GM19328 (cell line): ENCODE results near the gene CTNNA1.

ENCODE experiments used
- ATAC-seq: cut with Tn5 transposase; IDR thresholded peaks from one replicate; pipeline ENCODE4 v1.9.1; 2021; ENCODE audit warnings: mild to moderate bottlenecking, moderate library complexity; ENCODE audit not compliant: unreplicated experiment

CTNNA1 gene

DNA sequence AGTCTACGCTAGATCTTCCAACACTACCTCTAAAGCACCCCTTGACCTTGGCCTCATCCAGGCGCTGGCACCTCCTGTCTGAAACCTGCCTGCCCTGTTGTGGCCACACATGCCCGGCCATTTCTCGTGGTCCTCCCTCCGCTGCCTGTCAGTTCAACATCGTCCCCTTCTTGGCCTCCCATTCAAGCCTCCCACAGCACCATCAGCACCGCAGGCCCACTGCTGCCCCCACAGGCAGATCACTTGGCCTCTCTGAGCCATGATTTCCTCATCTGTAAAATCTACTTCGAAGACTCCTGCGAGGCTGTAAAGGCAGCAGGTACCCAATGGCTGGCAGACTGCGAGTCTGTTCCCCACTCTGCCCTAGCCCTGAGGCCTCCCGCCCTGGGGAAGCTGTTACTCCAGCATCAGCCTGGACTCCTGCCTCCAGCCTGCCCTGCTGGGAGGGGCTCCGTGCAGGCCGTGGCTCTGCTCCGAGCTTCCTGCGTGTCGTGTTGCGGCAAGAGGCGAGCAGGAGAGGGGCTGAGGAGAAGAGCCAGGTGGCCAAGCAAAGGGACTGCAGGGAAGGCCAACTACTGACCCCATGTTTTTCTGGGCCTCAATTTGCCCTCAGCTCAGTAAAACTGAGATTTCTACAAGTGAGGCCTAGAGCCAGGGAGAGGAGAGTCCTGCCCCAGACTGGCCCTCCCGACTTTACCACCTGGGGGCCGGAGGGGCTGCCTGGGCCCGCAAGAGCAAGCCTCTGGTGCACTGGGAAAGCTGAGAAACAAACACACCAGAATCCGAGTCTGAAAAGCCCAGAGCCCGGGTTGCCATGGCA is 192.4 kb downstream of the CTNNA1 start:
- ATAC-seq, result no peak

DNA sequence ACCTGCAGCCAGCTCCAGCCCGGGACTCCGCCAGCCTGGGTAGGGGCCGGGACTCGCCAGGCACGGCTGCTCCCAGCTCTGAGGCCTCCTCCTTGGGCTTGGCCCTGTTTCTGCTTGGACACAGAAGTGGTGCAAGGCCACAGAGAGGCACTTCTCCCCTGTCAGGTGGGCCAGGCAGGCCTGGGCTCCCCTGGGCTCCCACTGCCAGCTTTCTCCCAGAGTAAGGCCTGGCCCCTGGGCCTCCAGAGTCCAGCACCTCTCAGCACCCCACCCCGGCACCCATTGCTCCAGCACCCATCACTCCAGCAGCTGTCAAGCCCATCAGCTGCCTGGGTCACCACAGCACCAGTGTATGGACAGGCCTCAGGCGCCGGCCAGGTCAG is 193.0 kb downstream of the CTNNA1 start:
- no peak for ATAC-seq

DNA sequence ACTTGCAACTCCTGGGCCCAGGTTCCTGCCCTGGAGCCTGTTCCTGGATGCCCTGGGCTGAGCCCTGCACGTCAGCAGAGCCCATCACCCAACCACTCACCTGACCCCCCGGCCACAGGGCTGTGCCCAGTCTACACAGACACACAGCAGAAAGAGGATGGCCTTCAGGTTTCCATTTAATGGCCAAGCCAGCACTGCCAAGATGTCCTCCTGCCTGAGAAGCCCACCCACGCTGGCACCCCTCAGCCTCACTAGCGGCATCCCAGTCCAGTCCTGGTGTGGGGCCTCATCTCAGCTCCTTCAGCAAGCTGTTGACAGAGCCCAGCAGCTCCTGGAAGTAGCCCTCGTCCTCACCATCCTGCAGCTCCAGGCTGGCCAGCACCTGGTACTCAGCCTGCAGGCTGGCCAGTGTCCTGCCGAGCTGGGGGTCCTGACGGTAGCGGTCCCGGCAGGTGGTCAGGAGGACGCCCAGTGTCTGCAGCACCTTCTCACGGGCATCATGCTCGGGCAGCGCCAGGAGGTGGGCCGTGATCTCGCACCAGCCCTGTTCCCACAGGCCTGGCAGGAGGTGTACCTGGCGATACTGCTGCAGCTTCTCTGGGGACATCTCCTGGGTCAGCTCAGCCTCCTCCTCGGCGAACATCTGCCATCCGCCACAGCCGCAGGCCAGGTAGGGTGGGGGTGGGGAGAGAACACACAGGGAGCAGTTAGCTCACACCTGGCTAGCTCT is 193.8 kb downstream of the CTNNA1 start:
- no peak for ATAC-seq

DNA sequence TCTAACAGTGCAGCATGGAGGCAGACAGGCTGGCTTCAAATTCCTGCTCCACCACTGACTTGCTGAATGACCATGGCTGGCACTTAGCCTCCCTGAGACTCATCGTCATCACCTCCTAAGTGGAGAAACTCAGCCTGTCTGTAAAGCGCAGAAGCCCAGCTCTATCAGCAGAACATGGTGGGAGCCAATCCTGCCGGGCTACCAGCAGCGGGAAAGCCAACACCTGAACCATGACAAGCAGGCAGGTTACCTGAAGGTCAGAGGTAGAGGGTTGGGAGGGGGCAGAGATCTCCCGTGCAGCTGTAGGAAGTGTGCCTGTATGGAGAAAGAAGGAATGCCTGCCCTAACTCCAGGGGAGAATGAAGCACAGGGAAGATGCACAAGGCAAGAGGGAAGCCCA is 194.6 kb downstream of the CTNNA1 start:
- ATAC-seq, result no peak

DNA sequence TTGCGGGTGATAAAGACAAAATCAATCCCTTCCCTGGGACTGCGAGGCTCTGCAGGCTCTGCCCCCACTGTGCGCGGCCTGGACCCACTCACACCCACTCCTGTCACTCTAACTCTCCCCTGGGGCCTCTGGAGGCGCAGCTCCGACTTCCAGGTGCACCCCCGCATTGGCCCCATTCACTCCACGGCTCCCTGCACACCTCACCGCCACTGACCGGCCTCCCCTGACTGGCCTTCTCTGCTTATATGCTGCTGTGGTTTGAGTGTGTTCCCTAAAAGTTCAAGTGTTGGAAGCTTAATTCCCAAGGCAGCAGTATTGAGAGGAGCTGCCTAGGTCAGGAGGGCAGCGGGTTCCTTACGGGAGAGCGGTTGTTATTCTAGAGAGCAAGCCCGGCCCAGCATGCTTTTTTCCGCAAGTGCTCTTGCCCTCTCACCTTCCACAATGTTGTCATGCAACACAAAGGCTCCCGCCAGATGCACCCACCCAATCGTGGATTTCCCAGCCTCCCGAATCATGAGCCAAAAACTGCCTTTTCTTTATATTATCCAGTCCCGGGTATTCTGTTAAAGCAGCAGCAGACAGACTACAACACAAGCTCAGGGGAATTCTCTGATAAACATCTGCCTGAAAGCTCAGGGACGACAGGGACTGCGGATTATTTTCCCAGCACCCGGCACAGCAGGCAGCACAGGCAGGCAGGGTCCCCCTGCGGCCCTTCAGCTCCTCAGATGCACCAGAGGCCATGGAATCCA is 195.4 kb downstream of the CTNNA1 start:
- ATAC-seq, result no peak

DNA sequence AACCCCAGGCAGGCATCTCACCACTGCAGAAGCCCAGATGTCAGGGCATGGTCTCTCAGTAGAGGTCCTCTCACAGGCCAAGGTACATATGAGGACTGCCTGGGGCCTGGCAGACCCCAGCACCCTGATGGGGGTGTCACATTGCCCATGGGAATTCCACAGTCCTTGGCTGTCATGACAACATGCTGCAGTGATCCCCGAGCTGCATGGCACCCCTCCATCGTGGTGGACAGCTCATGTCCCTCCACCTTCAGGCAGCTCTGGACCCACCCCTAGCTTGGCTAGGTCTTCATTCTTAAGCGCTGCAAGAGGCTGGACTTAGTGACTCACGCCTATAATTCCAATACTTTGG is 196.0 kb downstream of the CTNNA1 start:
- ATAC-seq, result no peak

DNA sequence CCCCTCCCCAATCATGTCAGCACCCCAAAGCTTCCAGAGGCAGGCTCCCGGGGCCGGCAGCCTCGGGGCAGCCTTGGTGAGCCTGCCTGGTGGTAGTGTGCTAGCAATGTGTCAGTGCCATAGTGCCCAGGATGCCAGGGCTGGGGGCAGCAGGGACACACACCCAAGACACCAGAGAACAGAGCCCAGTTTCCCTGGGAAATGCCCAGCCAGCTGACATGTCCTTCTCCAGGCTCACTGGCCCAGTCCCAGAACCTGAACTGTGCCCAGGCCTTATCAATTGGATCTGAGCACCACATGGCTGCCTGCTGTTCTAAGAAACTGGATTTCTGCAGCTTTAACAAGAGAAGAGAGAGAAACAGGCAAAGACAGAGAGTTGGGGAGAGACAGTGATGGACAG is 196.8 kb downstream of the CTNNA1 start:
- ATAC-seq, result no peak

DNA sequence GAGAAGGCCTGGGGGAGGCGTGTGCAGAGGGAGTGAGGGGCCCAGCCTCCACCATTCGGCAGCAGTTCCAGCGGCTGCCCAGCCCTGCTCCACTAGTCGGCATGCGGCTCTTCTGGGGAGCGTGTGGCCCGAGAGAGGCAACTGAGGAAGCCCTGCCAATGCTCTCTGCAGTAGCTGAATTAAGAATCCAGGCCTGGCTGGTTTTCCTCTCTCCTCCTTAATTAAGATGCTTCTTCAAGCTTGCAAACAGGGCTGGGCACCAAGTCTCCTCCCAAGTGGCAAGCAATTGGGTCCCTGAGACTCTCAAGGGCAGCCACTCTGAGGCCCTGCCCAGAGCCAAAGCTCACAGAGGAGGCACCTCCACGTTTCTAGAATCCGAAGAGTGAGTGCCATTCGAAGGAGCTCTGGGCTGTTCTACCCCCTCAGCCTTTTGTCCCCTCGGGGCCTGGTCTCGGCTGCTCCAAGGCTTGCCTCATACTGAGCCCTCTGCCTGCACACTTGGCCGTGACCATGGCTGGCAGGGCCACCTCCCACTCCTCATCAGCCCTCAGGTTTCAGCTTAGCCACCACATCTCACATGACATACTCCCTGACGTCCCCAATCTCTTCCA is 197.3 kb downstream of the CTNNA1 start:
- ATAC-seq, result no peak

DNA sequence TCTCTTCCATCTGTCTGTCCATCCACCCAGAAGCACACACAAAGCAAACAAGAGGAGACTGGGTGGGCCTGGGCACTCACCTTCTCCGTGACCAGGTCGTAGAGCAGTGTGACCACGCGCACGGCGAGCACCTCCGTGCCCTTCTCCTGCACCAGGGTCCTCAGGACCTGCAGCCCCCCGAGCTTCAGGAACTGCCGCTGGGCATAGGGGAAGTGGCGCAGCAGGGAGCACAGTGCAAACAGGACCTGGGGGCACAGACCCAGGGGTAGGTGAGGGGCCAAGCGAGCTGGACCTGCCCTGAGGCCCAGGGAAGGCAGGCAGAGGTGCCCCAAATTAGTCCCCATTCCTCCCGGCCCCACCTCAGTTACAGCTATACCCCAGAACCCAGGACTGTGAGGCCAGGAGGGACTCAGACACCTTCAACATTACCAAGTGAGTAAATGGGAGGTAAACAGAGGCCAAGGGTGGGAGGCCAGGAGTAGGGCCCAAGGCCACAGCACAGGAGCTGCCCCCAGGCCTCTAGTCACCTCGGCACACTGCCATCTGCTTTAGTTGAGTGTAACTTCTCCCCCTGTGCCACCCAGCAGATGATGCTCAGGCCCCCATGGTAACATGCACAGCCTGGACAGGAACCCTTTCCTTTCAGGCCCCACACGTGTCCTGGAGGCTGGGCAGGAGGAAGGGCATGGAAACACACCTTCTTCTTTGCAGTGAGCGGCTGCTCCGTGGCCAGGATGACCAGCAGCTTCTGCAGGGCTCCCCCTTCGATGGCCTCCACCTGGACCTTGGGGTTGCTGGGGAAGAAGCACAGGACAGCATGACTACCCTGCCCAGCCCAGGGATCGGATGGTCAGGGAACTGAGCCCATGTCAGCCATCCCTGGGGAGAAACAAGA is 198.1 kb downstream of the CTNNA1 start:
- no peak for ATAC-seq

DNA sequence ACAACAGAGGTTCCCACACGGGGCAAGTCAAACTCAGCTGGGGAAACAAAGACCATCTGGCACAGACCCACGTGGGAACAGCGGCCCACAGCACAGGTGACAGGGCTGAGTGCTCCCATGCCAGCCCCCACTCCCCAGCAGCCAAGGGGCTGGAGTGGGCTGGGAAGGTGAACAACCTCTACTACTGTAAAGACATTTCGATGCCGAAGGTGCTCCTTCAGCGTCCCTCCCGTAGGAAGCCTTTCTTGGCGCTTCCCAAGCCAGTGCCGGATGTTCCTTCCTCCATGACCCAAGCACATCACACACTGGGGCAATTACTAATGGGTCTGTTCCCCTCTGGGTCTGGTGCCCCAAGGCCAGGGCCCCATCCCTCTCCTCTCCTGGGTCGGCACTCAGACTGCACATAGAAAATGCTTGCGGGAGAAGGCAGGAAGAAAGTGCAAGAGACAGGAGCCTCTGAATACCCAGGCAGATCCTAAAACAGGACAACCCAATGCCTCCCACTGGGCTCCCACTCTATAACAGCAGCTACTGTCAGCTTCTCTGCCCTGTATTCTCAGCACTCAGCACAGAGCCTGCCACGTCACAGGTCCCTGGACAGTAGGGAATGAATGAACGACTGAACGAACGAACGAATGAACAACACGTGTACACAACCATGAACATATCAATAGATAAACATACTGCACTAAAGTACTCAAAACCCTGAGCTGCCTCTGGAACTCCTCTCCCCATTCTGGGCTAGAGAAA is 198.9 kb downstream of the CTNNA1 start:
- ATAC-seq, result no peak

DNA sequence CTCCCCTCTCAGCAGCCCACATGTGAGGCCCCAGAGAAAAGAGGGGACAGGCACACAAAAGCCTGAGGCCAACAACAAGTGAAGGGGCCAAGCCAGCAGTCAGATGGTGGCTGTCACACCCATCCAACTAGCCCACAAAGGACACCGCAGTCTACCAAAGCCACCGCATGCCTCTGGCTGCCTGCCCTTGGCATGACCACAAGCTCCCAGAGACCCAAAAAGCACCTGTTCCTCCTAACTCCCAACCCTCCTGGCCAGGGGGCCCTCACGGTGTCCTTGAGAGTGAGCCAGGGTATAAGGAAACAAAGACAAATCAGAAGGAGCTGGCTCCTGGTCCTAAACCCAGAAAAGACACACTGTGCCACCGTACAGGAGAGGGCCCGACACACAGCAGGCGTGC is 199.7 kb downstream of the CTNNA1 start:
- no peak for ATAC-seq

DNA sequence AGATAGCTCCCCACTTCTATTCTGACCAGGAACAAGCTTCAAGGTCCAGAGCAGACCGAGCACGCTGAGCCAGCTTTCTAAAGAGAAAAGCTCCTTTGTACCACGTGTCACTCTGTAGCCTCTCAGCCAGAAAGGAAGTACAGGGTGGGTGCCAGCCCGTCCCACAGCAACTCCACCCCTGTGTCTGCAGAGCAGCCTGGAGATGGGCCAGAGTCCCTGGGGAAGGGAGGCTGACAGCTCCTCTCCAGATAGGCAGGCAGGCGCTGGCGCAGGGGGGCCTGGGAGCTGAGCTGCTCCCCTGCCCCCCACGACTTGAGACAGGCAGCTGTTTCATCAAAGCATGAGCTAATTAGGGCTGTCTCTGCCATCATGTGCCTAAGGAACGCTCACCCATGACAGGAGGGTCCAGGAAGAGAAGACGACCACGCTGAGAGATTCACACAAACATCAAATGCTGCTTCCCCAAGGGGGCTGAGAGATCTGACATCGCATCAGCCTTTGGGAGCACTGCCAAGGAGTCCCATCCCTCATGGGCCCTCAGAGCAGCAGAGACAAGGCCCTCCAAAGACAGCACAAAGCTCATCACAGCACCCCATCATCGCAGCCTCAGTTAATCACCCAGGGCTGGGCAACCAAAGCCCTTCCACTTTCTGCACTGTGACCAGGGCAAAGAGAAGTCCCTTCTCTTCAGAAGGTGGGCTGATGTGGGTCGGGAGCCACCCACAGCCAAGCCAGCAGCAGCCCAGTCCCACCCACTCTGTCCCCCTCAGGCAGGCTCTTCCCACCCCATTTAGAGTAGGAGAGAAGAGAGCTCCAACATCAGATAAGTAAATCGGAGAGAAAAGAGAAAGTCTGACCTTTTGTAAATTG is 200.4 kb downstream of the CTNNA1 start:
- no peak for ATAC-seq

DNA sequence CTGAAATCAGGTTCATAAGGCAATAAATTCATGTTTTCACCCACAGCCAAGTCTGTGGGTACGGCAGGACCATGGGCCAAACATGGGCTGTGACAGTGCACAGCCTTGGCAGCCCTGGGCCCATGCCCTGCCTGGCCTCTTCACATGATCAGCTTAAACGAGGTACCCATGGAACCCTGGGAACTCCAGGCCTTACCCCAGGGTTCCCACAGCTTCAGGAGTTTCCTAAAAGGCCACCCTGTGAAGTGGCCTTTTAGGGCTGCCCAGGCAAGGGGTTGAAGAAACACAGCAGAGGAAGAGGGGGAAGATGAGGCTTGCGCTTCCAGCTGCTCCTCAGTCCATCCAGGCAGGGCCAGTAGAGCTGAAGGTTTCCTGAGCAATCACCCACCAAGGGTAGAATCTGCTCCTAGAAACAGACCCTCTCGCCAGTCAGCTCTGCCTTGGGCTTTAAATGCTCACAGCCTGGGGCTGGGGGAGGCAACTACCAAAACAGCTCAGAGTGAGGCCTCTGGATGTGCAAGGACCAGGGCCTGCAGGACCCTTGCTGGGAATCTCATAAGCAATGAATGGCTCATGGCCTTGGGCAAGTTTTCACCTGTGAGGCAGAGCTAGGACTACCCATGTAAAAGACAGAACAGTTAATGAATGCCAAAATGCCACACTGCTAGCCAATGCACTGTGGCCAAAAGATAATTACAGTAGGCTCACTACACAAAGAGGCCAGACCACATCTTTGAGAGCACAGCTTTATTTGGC is 201.2 kb downstream of the CTNNA1 start:
- no peak for ATAC-seq

DNA sequence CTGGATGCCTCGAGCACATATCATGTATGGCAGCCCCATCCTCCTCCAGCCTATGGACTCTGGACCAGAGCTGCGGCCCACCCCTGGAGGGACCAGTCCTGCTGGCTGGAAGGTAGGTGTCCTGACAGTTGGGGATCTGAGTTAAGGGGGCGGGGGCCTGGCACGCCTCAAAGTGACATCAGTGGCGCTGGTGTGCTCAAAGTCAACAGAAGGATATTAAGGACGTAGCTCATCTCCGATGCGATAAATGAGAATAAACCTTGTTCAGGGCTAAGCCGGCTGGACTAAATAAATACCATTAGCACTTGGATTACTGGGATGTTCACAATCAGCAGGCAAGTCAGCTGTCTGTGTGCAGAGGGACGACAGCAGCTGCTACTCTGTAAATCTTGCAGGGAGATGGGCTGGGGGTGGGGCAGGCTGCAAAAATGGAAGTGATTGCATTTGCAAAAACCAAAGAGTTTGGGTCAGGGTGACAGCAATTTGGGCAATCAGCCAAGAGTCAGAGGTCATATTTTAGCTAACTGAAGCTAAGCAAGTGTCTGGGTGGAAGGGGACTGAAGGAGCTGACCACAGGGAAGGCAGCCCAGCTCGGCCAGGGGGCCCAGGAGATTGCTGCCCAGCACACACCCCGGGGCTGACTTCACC is 201.9 kb downstream of the CTNNA1 start:
- ATAC-seq, result no peak

DNA sequence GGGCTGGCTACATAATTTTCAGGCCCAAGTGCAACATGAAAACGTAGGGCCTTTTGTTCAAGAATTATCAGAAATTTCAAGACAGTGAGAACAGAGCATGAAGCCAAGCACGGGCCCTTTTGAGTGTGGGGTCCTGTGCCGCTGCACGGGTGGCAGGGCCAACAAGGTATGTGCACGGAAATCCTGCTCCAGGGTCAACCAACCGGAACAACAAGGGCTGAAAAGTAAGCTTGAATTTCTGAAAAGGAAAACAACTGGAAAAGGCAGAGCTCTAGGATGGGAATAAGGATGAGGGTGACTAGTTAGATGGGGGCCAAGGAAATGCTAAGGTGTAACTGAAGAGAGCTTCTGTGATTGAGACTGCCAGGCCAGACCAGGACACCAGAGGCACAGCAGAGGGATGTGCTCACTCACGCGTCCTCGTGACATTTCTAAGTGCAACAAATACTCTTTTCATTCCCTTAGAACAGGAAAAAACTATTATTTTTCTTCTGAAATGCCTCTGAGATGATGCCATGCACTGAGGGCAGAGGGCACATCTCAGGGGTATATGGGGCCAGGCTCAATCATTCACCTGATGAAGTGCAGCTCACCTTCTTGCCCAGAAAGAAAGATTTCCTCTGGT is 202.6 kb downstream of the CTNNA1 start:
- no peak for ATAC-seq

DNA sequence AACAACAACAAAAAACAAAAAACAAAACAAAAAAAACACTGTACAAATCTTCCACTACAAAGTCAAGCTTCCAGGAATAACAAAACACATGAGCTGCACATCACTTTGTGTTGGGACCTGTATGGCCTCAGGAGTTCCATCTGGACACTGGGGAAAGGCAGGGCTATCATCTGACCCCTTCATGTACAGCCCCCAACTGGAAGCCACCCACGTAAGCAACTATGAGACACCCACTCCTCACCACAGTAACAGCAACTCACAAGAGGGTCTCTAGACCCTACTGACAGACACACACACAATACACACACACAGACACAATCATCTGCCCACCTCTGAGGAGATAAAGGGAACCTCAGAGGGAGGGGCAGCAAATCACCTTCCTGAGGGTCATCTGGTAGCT is 203.6 kb downstream of the CTNNA1 start:
- no peak for ATAC-seq

DNA sequence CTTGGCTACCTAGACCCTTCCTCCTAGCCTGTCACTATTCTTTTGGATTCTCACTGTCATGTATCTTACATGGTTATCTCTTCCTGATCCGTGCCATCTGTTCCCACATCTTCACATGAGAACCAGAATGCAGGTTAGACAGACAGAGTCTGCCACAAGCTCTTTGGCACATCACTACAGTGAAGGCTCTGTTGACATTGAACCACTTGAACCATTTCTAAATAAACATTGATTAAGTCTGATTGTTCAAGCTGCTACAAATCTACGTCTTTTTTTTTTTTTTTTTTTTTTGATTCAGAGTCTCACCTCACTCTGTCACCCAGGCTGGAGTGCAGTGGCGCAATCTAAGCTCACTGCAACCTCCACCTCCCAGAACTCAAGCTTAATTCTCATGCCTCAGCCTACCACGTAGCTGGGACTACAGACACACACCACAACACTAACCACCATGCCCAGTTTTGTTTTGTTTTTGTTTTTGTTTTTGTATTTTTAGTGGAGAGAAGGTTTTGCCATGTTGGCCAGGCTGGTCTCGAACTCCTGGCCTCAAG is 207.0 kb downstream of the CTNNA1 start:
- ATAC-seq, result no peak
